ENCODE data around the gene CAGE1.

Gene CAGE1

DNA sequence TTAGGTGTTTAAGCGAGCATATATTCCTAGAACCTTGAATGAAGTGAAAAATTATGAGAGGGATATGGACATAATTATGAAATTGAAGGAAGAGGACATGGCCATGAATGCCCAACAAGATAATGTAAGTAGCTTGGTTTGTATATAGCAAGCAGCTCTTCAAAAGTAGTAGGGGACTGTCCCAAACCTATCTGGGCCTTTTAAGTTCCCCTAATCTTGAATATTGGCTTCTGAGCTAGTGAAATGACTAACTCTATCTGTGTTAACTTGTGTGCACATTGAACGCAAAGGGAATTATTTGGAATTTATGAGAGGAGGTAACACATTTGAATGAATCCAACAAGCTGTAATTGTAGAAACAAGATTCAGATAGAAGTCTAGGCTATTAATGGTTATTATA lies 21.8 kb upstream of the CAGE1 start:
- H3K4me3 ChIP-seq (ENCODE audit: low read depth, low read length), result no peak overlapping the region
- DNase-seq (ENCODE audit: low read depth), result no peak
- TF ChIP-seq CTCF (IDR thresholded peaks at IDR 0.05; ENCODE audit: control insufficient read depth, extremely low read depth, insufficient read depth), result no peak

GRCh38 chr6:7410851-7411250 lies 21.3 kb upstream of the CAGE1 start:
- no peak for DNase-seq (ENCODE audit: low read depth)
- no peak for TF ChIP-seq CTCF (IDR thresholded peaks at IDR 0.05; ENCODE audit: control insufficient read depth, extremely low read depth, insufficient read depth)

DNA sequence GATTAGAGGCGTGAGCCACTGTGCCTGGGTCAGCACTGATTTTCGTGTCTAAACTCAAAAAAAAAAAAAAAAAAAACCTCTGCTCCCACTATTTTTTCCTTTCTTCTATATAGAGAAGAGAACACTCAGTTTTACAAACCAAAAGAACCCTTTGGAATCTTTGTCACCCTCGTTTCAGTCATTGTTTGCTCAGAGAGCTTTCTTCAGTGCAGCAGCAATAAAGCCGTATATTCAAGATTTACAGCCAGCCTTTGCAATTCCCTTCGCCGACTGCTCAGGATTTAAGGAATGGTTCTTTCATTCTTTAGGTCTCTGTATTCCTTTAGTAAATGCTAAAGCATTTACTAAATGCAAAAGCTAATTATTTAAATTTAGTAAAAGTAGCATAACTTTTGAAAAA lies 20.2 kb upstream of the CAGE1 start:
- DNase-seq (ENCODE audit: low read depth), result no peak
- H3K4me3 ChIP-seq (ENCODE audit: low read depth, low read length), result no peak overlapping the region
- TF ChIP-seq CTCF (IDR thresholded peaks at IDR 0.05; ENCODE audit: control insufficient read depth, extremely low read depth, insufficient read depth), result no peak

More at GRCh38 chr6:7410851-7411250, 21.3 kb upstream of the CAGE1 start:
- no peak overlapping the region for H3K4me3 ChIP-seq (ENCODE audit: low read depth, low read length)

- DNase-seq (ENCODE audit: low read depth), result no peak
- no peak for TF ChIP-seq CTCF (IDR thresholded peaks at IDR 0.05; ENCODE audit: control insufficient read depth, extremely low read depth, insufficient read depth)
- H3K4me3 ChIP-seq (ENCODE audit: low read depth, low read length), result no peak overlapping the region
Observed at GRCh38 chr6:7406743-7407142, 17.2 kb upstream of the CAGE1 start.

DNA sequence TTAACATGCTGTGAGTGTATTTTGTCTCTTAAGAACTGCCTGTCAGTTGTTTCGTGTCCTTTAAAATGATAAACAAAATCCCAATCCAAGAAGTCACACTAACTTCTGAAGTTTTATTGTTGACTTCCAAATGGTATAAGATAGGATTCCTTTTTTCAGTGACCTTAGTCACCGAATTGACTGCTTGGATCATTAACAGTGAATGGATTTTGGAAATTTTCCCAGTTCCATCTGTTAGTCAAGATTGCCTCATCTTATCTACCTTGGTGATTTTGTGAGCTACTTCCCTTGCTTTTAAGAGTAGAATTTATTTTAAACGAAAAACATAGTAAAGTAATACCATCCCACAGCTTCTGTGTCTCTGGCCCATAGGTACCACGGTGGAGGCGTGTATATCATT lies 15.0 kb upstream of the CAGE1 start:
- no peak for TF ChIP-seq CTCF (IDR thresholded peaks at IDR 0.05; ENCODE audit: control insufficient read depth, extremely low read depth, insufficient read depth)
- H3K4me3 ChIP-seq (ENCODE audit: low read depth, low read length), result no peak overlapping the region
- no peak for DNase-seq (ENCODE audit: low read depth)

GRCh38 chr6:7402716-7403115 lies 13.2 kb upstream of the CAGE1 start:
- no peak for TF ChIP-seq CTCF (IDR thresholded peaks at IDR 0.05; ENCODE audit: control insufficient read depth, extremely low read depth, insufficient read depth)
- DNase-seq (ENCODE audit: low read depth), result no peak
- H3K4me3 ChIP-seq (ENCODE audit: low read depth, low read length), result no peak overlapping the region

DNA sequence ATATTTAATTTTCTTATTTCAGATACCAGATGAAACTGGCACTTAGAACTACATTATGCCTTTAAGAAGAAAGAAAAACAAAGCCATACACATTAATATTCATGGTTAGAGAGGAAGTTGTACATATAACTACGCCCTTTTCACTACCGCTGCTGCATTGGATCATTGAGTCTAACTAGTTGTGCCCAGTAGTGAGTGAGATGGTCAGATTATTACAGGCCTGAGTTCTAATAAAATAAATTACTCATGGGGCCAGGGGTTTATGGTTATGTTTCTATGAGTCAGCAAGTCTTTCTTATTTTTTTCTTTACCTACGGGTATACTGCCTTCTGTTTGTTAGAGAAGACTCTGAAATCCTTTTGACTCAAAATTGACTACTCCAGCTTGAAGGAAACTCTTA lies 11.5 kb upstream of the CAGE1 start:
- no peak for TF ChIP-seq CTCF (IDR thresholded peaks at IDR 0.05; ENCODE audit: control insufficient read depth, extremely low read depth, insufficient read depth)
- DNase-seq (ENCODE audit: low read depth), result no peak
- H3K4me3 ChIP-seq (ENCODE audit: low read depth, low read length), result no peak overlapping the region
